GM18508 (cell line): ENCODE results near the gene LRRC10B.

ENCODE experiments used
- ATAC-seq: cut with Tn5 transposase; IDR thresholded peaks from one replicate; pipeline ENCODE4 v1.9.1; 2021; ENCODE audit warnings: moderate number of reproducible peaks; ENCODE audit not compliant: insufficient read depth, unreplicated experiment

LRRC10B gene

DNA sequence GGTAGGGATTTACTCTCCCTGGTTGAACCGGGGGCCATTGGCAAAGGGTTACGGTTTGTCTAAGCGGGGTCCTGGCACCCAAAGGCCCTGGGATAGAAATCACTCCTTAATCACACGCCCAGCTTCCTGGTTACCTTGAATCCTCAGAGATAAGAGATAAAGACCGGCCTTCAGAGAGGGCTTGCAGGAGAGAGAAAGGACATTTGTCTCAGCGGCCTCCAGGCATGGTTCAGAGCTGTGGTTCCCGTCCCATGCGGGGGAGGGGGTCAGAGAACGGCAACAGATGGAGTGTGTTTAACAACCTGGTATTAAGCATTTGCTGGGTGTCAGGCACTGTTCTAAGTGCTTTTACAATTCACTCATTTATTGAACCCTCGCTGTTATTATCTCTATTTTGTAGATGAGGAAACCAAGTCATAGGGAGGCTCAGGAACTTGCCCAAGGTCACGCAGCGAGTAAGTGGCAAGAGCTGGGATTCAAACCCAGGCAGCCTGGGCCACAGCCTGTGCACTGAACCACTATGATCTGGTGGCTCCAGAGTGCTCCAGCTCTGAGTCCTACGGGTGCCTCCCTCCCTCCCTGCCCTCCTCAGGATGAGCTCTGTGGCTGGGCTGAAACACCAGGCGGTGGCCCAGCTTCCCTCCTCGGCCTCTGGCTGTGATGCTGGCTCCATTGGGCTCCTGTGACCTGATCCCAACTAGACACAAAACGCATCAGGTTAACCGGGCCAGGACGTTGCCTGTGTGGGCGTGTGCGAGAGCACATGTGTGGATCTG lies 18.6 kb downstream of the LRRC10B start:
- no peak for ATAC-seq

DNA sequence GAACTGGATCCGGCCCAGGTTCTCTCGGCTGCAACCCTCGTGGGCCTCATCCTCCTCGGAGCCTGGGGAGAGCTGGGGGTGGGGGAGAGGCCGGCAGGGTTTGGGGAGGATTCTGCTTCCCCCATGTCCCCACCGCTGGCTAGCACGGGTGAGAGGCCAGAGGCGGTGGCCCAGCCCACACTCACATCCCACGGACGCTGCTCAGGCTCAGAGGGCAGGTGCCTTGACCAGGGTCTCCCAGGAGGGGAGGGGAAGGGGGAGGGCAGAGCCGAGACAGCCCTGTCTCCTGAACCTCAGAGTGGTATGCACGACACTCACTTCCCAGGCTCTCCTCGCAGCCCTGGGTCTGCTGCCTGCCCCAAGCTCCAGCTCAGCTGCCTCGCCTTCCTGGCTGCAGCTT lies 19.6 kb downstream of the LRRC10B start:
- no peak for ATAC-seq

DNA sequence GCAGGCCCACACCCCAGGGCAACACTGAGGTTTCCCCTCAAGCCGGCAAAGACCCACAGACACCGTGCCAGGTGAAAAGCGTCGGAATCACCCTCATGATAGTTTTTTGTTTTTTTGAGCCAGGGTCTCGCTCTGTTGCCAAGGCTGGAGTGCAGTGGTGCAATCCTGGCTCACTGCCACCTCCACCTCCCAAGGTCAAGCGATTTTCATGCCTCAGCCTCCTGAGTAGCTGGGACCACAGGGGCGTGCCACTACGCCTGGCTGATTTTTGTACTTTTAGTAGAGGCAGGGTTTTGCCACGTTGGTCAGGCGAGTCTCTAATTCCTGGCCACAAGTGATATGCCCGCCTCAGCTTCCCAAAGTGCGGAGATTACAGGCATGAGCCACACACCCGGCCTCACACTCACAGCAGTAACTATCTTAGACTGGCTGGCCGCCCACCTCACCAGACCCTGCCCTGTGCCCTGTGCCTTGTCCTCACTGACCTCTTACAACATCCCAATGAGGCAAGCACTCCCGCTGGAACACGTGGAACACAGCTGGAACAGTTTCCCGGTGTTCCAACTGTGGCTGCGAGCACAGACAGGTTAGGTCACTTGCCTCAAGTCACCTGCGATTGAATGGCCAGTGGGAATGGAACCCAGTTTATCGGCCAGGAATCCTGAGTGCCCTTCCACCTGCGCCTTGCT lies 21.1 kb downstream of the LRRC10B start:
- ATAC-seq = no peak

DNA sequence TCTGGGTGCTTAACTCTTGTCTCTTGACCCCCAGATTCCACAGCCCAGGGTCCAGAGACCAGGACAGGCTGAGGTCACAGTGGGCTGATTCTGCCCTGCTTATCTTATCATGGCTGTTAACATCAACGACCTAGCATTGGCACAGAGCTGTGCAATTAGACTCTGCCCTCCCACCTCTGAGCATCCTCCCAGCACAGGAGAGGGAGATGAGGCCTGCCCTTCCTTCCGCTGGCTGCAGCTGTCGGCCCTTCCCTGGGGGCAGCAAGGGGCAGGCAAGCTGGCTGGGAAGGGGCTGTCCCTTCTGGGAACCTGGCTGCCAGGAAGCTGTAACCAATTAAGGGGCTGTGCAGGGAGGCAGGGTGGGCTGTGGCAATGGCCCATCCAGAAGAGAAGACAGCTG lies 22.5 kb downstream of the LRRC10B start:
- ATAC-seq = no peak

DNA sequence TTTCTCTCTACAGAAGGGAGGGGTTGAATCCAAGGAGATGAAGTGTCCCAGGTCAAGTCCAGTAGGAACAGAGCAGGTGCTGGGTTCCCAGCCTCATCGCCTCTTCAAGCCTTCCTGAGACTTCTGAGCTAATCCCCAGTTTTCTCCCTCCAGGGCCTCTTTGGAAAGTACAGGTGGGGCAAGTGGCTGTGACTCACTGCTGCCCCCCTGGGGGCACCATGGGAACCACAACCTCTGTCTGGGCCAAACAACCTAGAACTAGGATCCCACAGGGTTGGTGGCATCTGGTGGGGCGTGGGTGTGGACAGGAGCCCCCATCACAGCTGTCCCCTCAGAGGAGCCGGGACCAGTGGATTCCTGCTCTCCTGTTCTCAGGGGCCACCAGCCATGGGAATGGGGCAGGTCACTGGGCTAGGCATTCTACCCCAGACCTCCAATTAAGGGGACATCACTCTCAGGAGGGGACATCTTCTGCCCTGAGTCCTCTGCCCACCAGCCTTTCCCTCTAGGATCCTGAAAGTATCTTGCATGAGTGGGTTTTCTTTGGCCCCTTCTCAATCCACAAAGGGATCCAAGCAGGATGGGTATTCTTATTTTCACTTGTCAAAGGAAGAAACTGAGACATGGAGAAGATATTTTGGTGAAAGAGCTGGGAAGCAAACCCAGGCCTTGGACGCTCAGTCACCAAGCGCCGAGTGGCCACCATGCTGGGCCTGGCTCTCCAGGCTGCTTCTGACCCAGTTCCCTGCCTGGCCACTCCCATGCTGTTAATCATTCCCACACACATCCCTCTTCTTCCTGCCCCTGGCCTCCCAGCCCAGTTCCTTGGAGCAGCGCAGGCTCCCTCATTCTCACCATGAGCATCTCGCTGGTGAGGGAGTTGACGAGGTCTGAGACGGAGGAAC lies 23.8 kb downstream of the LRRC10B start:
- no peak for ATAC-seq

DNA sequence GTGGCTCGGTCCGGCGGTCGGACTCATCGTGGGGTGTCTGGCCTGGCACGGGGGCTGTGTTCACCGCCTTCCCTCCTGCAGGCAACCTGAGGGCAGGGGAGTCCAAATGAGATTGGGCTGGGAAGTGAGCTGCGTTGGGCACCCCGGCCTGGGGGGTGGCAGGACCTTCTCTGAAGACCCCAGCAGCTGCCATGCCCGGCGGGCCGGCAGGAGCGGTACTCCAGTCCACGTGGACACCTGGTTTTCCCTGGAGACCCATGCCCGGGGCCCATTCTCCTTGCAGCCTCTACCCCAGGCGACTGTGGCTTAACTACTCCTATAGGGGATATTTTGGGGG lies 24.5 kb downstream of the LRRC10B start:
- no peak for ATAC-seq

DNA sequence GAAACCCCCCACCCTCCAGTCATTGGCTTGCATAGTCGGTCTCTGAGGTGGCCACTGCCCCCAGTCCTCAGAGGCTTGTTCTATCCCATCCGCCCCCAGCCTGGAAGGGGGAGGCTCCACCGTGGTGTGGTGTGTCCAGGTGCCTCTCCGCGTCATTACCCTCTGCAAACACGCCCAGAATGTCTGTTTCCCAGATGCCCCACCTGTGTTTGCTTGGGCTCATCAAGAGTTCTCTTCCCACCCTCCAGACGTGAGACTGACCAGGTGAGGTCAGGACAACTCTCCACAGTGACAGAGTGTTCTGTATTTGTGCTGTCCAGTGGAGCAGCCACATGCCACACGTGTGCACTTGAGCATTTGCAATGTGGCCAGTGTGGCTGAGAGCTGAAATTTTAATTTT lies 24.9 kb downstream of the LRRC10B start:
- no peak for ATAC-seq

DNA sequence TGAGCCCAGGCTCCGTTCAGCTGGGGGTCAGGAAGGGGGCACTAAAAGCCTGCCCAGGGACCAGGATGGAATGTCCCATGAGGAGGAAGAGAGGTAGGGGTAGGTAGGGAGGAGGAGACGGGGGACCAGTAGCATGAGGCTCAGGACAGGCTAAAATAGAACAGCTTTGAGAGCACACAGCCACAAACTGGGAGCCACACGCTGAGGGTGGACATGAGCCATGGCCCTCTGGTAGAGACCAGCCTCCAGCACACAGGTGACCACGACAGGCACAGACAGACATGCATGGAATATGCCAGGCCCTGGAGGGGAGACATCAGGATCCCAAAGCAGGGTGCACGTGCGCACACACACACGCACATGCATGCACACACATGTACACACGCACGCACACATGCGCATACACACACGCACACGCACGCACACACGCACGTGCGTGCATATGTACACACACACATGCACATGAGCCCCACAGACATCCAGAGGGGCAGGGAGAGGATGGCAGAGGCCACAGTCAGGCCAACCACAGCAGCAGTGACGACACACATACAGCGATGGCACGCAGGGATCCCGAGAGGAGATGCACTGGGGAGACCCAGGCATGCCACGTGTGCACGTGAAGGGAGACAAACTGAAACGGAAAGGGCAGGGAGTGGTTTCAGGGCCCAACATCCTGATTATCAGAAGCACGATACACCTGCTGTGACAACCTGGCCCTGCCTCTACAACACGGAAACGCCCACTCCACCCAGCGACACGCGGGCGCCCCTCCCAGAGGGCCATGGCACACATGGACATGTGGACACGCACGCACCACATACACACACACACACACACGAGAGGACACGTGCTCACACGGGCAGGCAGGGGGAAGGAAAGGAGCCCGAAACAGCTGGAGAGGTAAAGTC lies 25.7 kb downstream of the LRRC10B start:
- no peak for ATAC-seq

DNA sequence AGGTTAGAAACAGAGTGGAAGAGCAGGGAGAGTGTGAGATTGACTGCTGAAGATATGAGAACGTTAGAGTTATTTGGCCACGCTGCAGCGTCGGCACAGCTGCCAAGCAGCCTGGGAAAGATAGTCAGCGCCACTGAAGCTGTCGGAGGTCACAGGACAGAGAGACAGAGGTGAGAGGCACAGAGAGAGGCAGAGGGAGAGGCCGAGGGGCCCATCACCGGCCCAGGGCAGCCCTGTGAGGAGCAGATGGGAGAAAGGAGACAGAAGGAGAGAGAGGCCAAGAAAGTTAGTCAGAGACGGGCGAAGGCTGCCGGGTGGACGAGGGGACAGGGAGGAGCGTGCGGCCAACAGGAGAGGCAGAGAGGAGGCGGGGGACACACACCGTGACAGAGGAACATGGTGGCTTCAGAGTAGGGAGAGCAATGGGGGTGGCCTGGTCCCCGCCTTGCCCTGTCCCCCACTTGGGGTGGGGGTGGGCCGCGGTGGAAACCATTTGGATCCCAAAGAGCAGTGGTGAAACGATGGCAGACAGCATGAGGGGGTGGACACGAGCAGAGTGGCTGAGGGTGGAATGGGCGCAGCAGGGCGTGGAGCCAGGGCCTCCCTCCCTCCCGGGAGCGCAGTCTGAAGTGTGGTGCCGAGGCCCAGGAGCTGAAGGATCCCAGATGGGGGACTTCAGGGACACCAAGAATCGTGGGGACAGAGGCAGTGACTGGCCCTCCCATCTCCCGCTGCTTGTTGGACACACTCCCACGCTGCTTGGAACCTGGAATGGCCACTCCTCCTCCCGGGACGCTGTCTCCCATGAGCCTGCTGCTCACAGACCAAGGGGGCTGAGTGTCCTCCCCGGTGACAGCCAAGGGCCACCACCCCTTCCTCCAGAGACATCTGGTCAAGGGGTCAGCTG lies 26.6 kb downstream of the LRRC10B start:
- ATAC-seq = no peak

DNA sequence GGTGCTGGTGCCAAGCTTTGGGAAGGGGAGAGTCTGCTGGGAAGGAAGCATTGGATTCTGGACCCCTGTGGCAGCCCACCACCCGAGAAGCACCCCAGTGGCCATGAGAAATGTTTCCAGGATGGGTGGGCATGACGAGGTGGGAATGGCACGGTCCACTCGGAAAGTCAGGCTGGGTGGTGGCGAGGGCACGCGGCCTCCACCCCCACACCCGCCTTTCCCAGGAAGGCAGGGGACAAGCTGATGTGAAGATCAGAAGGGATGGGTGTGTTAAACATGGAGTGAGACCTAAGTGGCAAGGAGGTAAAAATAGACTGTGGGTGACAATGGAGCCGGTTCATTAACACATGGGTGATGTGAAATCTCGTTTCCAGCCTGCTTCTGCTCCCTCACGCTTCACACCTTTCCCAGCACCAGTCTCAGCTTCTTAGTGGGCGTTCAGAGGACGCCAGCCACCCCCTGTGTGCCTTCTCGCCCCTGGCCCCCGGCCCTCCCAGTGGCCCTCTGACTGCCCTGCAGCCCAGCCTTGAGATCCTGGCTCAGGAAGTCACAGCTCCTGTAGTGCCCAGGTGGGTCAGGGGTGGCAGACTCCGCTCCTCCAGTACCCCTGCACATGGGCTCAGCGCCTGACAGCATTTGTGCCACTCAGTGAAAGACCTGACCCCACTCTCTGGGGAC lies 27.6 kb downstream of the LRRC10B start:
- no peak for ATAC-seq

DNA sequence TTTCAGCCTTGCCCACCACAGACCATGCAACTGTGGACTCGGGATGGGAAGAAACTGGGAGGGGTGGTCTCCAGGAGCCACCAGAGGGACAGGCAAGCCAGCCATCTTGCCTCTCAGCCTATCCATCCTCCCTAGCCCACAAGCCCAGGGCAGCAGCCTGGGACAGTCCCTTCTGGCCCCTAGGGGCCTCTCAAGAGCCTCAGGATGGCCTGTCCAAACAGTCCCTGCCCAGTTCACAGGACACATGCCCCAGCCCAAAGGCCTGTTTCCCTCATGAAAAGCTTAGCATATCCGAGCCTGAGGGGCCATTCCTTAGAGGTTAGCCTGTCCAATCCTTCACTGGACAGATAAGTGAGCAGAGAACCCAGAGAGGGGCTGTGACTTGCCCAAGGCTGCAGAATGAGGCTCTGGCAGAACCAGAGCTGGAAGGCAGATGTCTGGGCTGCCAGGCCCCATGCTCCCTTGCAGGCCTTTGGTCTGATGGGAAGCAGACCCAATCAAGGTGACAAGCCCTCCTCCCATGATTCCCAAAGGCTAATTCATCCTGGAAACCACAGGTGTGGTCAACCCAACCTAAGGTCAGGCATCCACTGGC lies 28.2 kb downstream of the LRRC10B start:
- ATAC-seq = no peak

DNA sequence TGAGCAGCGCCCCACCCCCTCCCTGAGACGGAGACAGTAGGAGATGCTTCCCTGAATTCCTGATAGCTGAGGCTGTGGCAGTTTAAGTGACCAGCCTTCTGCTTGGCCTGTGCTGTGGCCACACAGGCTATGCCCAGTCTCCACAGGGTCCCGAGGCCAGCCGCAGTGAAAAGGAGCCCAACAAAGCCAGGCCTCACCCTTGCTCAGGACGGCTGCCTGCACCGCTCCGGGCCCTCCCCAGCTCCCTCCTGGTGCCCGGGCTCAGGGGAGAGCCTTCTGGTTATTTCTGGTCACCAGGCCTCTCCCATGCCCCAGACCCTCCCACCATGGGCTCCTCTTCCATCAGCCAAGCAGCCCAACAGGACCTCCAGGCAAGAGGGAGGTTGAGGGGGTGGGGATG lies 28.8 kb downstream of the LRRC10B start:
- no peak for ATAC-seq

DNA sequence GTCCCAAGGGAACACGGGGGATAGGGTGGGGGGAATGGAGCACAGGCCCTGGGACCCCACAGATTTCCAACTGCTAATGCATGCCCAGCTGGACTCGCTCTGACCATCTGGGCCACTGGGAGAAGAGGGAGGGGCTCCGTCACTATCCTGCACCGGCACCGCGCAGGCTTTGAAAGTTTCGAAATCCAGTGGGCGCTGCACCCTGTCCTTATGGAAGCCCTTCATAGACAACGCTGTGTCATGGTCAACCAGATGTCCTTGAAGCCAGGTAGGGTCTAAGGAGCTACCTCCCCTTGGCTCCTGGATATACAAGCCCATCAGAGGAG lies 30.1 kb downstream of the LRRC10B start:
- no peak for ATAC-seq

DNA sequence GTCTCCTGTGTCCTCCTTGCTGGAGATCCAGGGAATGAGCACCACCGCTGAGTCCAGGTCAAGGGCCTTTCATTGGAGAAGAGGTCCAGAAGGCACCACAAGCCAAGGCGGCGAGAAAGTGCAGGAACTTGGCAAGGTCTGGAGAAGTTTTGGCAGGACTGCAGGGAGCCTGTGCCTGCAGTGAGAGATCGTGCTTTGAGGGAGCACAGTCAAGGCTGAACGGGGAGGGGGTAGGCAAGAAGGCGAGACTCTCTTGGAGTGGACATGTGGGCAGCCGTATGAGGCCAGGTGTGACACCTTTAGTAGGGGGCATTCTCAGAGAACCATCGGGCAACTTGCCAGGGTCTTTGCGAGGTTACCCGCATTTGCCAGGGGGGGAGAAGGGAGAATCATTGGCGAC lies 30.5 kb downstream of the LRRC10B start:
- no peak for ATAC-seq

DNA sequence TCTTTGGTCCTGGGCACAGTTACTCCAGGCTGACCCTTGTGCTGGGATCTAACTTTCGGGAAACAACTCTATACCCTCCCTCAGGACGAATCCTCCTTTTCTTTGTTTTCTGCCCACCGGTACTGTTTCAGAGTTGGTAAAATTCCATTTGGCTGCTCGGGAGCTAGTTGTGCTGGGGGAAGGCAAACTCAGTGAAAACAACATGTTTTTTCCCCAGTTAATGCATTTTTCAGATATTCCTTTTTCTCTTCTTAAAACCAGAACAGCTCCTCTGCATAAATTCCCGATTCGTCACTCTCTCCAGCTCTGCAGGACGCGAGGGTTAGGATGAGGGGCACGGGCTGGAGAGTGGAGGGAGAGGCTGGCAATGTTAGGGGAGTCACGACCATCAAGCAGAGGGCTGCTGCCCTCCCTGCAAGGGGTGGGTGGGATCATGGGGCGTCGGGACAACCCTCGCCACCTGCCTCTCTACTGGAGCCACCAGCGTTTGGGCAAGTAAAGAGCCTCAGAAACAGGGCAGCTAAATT lies 31.3 kb downstream of the LRRC10B start:
- no peak for ATAC-seq

DNA sequence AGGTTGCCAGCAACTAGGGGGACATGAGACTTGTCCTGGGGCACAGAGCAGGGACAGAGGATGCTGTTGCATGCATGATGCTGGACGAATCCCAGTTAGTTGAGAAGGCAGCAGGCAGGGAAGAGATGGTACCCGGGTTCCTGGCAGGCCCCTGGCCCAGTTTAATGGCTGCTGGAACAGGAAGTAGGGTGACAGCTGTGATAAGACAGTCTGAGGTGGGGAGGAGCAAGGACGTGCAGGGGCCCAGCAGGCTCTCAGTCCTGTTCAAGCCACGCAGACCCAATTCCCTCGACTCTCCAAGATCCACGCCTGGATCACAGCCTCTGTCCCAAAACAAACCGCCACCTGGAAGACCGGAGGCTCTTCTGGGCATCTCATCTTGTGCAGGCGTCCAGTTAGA lies 32.0 kb downstream of the LRRC10B start:
- ATAC-seq = no peak

DNA sequence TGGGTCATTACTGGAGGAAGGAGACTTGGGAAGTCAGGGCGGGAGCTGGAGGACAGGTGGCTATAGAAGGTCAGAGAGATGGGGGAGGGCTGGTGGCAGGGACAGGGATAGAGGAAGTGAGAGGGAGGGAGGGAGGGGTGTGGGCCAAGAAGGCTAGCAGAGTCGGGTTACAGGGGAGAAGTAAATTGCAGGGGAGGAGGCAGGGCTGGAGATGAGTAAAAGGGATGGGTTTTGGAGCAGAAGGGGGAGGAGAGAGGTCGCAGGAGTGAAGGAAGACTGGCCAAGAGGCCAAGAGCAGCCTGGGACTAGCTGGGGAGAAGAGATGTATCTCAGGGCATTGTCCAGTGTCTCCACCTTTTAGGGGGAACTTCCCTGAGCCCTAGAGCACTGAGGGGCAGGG lies 33.0 kb downstream of the LRRC10B start:
- ATAC-seq = no peak

DNA sequence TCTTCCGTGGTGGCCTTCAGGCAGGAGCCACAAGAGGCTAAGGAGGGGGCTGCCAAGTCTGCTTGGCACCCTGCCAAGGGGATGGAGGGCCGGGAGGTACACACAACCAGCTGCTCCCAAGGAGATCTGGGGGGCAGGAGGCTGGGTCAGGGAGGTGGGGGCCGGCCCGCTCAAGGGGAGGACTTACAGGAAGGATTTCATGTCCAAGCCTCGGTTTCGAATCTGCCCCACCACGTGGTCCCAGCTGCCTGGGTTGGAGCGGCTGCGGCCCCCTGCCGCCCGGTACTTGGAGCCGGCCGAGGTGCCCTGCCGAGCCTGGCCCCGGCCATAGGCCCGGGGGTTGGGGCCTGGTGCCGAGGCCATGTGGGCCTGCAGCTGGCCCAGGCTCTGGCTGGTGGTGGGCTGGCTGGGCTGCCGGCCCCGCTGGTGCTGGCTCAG lies 33.5 kb downstream of the LRRC10B start:
- ATAC-seq = no peak
